ENCODE results near the gene PRKRIP1. TPM values are rescaled to one million over a fixed set of nuclear protein-coding genes. Genes with fewer than 3 reads are reported as not detected.

The PRKRIP1 gene
- total and polyA plus RNA-seq, 4 donors = 5.4 to 15.8 (median 7.1) TPM

- Histone ChIP-seq H3K4me3 (ENCODE audit: low read depth in 1 of 3, low read length in 3 of 3) (no peak overlapping the region), H3K27me3 (ENCODE audit: control insufficient read depth in 4 of 4, insufficient read depth in 4 of 4, low read length in 3 of 4) (no peaks in the 10 kb centered on the region), H3K9me3 (ENCODE audit: control insufficient read depth in 4 of 4, low read length in 3 of 4) (no peaks in the 10 kb centered on the region), H3K36me3 (ENCODE audit: control insufficient read depth in 4 of 4, insufficient read depth in 3 of 4, low read depth in 1 of 4, low read length in 3 of 4) (peaks cover 0 to 2% (median 0%) of the 10 kb centered on the region in 4 donors), H3K4me1 (ENCODE audit: control insufficient read depth in 4 of 4, insufficient read depth in 4 of 4, low read length in 3 of 4) (no peaks in the 10 kb centered on the region), H3K27ac (ENCODE audit: low read depth in 1 of 2, low read length in 2 of 2) (no peak overlapping the region), H3K9ac (ENCODE audit: low read depth in 1 of 2, low read length in 2 of 2) (no peak overlapping the region)
- 96% methylated on average over 41 of the region's 41 CpGs for WGBS
- TF ChIP-seq JUND (IDR thresholded peaks at IDR 0.05) (no peak), HNF4G (IDR thresholded peaks at IDR 0.05) (no peak)
- DNase-seq (ENCODE audit: low spot score) = no peak
Observed at GRCh38 chr7:102446387-102447156, 50.4 kb downstream of the PRKRIP1 start.

GRCh38 chr7:102447311-102447710 lies 51.1 kb downstream of the PRKRIP1 start:
- Histone ChIP-seq H3K36me3 (ENCODE audit: control insufficient read depth in 4 of 4, insufficient read depth in 3 of 4, low read depth in 1 of 4, low read length in 3 of 4) (peaks cover 0 to 2% (median 0%) of the 10 kb centered on the region in 4 donors), H3K27me3 (ENCODE audit: control insufficient read depth in 4 of 4, insufficient read depth in 4 of 4, low read length in 3 of 4) (no peaks in the 10 kb centered on the region), H3K27ac (ENCODE audit: low read depth in 1 of 2, low read length in 2 of 2) (no peak overlapping the region), H3K4me3 (ENCODE audit: low read depth in 1 of 3, low read length in 3 of 3) (no peak overlapping the region), H3K9me3 (ENCODE audit: control insufficient read depth in 4 of 4, low read length in 3 of 4) (no peaks in the 10 kb centered on the region), H3K4me1 (ENCODE audit: control insufficient read depth in 4 of 4, insufficient read depth in 4 of 4, low read length in 3 of 4) (no peaks in the 10 kb centered on the region), H3K9ac (ENCODE audit: low read depth in 1 of 2, low read length in 2 of 2) (no peak overlapping the region)
- 88% methylated on average over 14 of the region's 14 CpGs for WGBS
- no peak for TF ChIP-seq NR2F2 (IDR thresholded peaks at IDR 0.05)
- no peak for TF ChIP-seq EGR1 (IDR thresholded peaks at IDR 0.05; ENCODE audit: low read depth in 2 of 2)
- TF ChIP-seq SP1 (IDR thresholded peaks at IDR 0.05) = no peak
- TF ChIP-seq JUND (IDR thresholded peaks at IDR 0.05) = no peak
- no peak for DNase-seq (ENCODE audit: low spot score)

- H3K36me3 ChIP-seq (ENCODE audit: control insufficient read depth in 4 of 4, insufficient read depth in 3 of 4, low read depth in 1 of 4, low read length in 3 of 4) = peaks cover 0 to 2% (median 0%) of the 10 kb centered on the region in 4 donors
- no peak overlapping the region for H3K4me3 ChIP-seq (ENCODE audit: low read depth in 1 of 3, low read length in 3 of 3)
- H3K4me1 ChIP-seq (ENCODE audit: control insufficient read depth in 4 of 4, insufficient read depth in 4 of 4, low read length in 3 of 4) = no peaks in the 10 kb centered on the region
- no peak for DNase-seq (ENCODE audit: low spot score)
- H3K27me3 ChIP-seq (ENCODE audit: control insufficient read depth in 4 of 4, insufficient read depth in 4 of 4, low read length in 3 of 4) = no peaks in the 10 kb centered on the region
- H3K9ac ChIP-seq (ENCODE audit: low read depth in 1 of 2, low read length in 2 of 2) = no peak overlapping the region
- no peaks in the 10 kb centered on the region for H3K9me3 ChIP-seq (ENCODE audit: control insufficient read depth in 4 of 4, low read length in 3 of 4)
- TF ChIP-seq TAF1 (conservative IDR thresholded peaks at IDR 0.05) (no peak), RXRA (IDR thresholded peaks at IDR 0.05) (no peak), CTCF (IDR thresholded peaks at IDR 0.05; ENCODE audit: low read depth, low read length, missing input control) (no peak), SP1 (IDR thresholded peaks at IDR 0.05) (no peak), HNF4A (conservative IDR thresholded peaks at IDR 0.05) (no peak), JUND (IDR thresholded peaks at IDR 0.05) (no peak), ATF3 (IDR thresholded peaks at IDR 0.05) (no peak), MAX (IDR thresholded peaks at IDR 0.05) (no peak), HNF4G (IDR thresholded peaks at IDR 0.05) (no peak), YY1 (IDR thresholded peaks at IDR 0.05) (no peak)
- H3K27ac ChIP-seq (ENCODE audit: low read depth in 1 of 2, low read length in 2 of 2) = no peak overlapping the region
- 95% methylated on average over 15 of the region's 15 CpGs for WGBS
Observed at GRCh38 chr7:102449136-102449535, 53.0 kb downstream of the PRKRIP1 start.

Measured in liver (tissue), 9 donors.